ENCODE measurements around the gene ADAMTSL2.
"Not testable (repeated sequence)": the region's sequence is repeated elsewhere in the genome, so short reads cannot be mapped to it uniquely, and the experiment has no call there.

ADAMTSL2 gene

DNA sequence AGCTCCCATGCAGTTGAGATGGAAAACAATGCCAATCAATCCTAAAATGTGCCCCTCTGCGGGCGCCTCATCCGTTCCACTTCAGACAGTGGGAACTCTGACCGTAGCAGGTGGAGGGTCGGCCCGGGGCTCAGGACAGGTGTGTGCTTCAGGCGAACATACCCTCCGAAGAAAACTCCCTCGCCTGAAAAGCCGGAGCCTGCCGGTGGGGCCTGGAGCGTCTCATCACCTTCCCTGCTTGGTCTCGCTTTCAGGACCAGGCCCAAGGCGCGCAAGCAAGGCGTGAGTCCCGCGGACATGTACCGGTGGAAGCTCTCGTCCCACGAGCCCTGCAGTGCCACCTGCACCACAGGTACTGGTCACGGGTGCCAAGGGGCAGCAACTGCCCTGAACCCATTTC, 26.4 kb downstream of the ADAMTSL2 start:
- DNase-seq: no peak

DNA sequence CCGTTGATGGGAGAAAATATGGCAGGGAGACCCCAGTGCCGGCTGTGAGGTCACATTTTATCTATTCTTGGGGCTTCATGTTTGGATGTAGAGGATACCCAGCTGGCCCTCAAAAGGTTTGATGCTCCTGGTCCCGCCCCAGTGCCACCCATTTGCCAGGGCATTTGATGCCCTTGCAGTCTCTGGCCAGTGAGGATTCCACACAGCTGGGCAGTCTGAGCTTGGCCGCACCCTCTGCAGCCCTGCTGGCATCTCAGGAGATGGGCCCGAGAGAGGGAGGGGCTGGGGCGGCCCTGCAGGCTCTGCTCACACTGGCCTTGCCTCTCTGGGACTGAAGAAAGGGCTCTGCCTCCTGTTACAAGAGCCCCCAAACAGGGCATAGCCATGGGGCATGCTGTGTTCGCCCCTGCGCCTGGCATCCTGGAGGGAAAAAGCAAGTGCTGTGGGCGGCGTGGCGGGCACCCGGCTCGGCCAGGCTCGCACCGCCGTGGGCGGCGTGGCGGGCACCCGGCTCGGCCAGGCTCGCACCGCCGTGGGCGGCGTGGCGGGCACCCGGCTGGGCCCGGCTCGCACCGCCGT, 27.6 kb downstream of the ADAMTSL2 start:
- no peak for DNase-seq

- no peak for DNase-seq
Observed at GRCh38 chr9:133562611-133563290, 28.2 kb downstream of the ADAMTSL2 start.

DNA sequence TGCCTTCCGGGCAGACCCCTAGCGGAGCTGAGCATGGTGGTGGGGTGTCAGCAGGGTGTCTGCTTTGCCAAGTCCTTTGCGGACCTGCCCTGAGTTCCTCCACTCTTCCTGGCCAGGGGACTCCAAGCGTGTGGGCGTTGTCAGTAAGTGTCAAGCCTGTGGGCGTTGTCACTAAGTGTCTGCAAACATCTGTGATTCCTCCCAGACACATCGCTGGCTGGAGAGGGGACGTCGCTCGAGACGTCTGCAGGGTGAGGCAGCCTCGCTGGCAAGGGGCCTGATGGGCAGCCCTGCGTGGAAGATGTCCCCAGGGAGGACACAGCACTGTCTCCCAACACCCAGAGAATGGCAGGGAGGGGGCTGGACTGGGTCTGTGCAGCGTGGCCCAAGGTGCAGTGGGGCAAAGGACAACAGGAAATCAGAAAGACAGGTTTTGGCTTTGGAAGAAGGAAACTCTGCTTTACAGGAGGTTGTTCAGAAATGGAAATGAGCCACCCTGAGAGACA, 28.8 kb downstream of the ADAMTSL2 start:
- no peak for DNase-seq

GRCh38 chr9:133563814-133564213, 29.3 kb downstream of the ADAMTSL2 start:
- not testable (repeated sequence) for DNase-seq

GRCh38 chr9:133564451-133565116, 30.1 kb downstream of the ADAMTSL2 start:
- DNase-seq: no peak

GRCh38 chr9:133566382-133566781, 31.9 kb downstream of the ADAMTSL2 start:
- DNase-seq: no peak

DNA sequence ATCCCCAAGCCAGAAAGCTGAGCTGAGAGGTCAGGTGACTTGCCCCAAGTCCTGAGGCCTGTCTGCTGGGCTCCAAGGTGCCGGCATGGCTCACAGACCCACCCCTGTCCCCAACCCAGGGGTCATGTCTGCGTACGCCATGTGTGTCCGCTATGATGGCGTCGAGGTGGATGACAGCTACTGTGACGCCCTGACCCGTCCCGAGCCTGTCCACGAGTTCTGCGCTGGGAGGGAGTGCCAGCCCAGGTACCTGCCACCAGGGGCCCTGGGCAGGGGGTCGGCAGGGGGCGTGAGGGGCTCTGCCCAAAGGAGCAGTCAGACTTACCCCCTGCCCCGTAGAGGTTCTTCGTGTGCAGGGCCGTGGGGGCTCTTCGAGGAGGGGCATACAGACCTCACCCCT, 32.3 kb downstream of the ADAMTSL2 start:
- DNase-seq: no peak

GRCh38 chr9:133568186-133568585, 33.7 kb downstream of the ADAMTSL2 start:
- DNase-seq: no peak

DNA sequence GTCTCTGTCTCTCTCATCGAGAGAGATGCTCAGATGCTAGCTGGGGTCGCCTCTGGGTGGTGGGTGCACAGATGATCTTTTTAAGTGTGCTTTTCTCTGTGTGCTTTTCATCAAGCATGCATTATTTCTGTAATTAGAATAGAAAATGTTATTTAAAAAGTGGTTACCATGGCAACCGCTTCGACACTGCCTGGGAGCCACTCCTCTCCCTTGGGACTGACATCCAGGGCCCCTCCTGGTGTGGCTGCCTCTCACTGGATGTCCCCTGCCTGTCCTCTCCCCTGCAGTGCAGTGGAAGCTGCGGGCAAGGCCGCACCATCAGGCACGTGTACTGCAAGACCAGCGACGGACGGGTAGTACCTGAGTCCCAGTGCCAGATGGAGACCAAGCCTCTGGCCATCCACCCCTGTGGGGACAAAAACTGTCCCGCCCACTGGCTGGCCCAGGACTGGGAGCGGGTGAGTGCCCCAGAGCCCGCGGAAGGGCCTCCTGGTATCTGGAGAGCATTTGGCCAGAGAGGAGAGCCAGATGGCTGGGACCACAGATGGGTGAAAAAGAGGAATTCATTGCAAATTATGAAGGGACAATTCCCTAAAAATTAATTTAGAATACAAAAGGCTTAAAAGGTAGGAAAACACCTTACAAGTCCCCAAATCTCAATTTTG, 34.7 kb downstream of the ADAMTSL2 start:
- DNase-seq: no peak

- DNase-seq: no peak
Observed at GRCh38 chr9:133569891-133570690, 35.6 kb downstream of the ADAMTSL2 start.

DNA sequence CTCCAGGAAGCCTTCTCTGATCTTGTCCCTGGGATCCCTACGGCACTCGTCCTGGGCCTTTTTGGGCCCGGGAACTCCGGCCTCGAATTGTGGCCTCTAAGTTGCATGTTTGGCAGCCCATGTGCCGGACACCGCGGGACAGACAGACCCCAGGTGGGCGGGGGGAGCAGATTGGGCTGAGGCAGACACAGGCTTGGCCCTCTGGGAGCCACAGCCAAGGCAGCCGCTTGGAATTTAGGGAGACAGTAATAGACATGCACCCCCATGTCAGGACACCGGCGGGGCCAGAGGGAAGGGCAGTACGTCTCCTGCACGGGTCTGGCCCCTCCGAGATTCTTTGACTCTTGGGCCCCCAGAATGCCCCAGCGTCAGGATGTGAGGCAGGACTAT, 36.2 kb downstream of the ADAMTSL2 start:
- DNase-seq: no peak

DNA sequence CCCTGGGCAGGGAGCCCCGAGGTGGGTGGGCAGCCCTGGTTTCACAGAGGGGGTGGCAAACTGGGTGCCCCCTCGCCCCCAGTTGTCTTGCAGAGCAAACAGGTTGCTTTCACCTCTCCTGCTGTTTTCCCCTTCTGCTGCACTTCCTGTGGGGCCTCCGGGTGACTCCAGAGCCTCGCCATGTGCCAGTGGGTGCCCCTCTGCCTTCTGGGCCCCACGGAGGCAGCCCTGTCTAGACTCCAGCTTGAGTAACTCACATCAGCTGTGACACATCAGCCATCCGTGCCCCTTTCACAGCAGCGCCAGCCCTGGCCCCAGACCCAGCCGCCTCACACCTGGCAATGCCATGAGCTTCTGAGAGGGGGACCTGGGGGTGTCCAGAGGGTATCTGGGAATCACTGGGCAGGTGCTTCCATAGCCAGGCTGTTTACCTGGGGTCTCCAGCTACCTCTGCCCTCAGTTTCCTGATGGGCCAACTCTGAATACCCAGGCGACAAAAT, 36.9 kb downstream of the ADAMTSL2 start:
- no peak for DNase-seq

- no peak for DNase-seq
Observed at GRCh38 chr9:133571896-133572595, 37.5 kb downstream of the ADAMTSL2 start.

GRCh38 chr9:133572821-133573361, 38.4 kb downstream of the ADAMTSL2 start:
- DNase-seq: no peak

GRCh38 chr9:133573791-133574515, 39.4 kb downstream of the ADAMTSL2 start:
- no peak for DNase-seq

GRCh38 chr9:133574771-133575170, 40.3 kb downstream of the ADAMTSL2 start:
- no peak for DNase-seq

DNA sequence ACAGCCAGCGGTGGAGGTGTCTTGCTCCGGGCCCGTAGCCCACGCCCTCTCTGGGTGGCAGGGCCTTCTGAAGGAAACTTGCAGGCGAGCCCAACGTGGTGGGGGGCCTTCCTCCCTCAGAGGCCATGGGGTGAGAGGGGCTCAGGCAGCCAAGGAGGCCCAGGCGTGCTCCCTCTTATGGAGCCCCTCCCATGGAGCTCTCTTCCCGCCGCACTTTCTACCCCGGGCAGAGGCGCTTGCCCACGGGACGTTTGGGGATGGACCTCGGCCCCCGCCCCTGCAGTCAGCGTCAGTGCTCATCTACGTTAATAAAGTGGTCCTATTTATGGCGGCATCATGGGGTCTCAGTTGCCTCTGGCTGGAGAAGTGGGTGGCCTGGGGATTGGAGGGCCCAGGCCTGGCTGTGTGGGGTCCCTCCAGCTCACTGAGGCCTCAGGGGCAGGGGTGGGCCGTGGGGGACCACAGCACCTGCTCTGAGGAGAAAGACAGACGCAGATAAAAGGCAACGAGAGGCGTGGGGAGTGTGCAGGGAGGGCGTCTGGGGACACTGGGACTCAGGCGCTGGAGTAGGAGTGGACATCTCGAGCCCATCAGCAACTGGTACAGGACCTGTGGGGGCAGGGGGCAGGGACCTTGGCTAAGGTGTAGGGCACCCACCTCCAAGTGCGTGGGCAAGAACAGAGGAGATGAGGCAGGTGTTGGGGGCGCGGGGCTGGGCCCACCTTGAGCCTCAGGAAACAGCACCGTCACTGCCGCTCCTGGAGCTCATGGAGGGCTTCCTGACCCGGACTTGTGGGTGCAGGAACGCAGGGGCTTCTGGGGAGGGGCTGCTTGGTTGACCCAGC, 40.9 kb downstream of the ADAMTSL2 start:
- no peak for DNase-seq

GRCh38 chr9:133576031-133576874, 41.7 kb downstream of the ADAMTSL2 start:
- no peak for DNase-seq
